Adipocyte (in vitro differentiated cells): ENCODE measurements around the gene ASB7.

ENCODE experiments used
- DNase-seq: peaks from one replicate; pipeline ENCODE4 v3.0.0-alpha.2; 2015; ENCODE audit warnings: low read depth
- H3K27me3 ChIP-seq: replicated peaks from 2 replicates; pipeline ENCODE4 v1.7.0; 2013; ENCODE audit warnings: mild to moderate bottlenecking, low read length, moderate library complexity; ENCODE audit not compliant: control insufficient read depth, insufficient read depth
- H3K36me3 ChIP-seq: 2 replicates; pipeline ENCODE4 v1.7.0; 2013; ENCODE audit warnings: low read length, mild to moderate bottlenecking, moderate library complexity; ENCODE audit not compliant: control insufficient read depth, insufficient read depth, severe bottlenecking
- H3K4me1 ChIP-seq: 2 replicates; pipeline ENCODE4 v1.7.0; 2013; ENCODE audit warnings: mild to moderate bottlenecking, low read length, moderate library complexity; ENCODE audit not compliant: control insufficient read depth, insufficient read depth
- H3K4me3 ChIP-seq: 2 replicates; pipeline ENCODE4 v1.7.0; 2013; ENCODE audit warnings: mild to moderate bottlenecking, low read length, moderate library complexity
- H3K9ac ChIP-seq: 2 replicates; pipeline ENCODE4 v1.7.0; 2013; ENCODE audit warnings: mild to moderate bottlenecking, low read length, moderate library complexity
- H3K9me3 ChIP-seq: 2 replicates; pipeline ENCODE4 v1.7.0; 2013; ENCODE audit warnings: mild to moderate bottlenecking, low read length, moderate library complexity; ENCODE audit not compliant: control insufficient read depth

The ASB7 gene, protein sequence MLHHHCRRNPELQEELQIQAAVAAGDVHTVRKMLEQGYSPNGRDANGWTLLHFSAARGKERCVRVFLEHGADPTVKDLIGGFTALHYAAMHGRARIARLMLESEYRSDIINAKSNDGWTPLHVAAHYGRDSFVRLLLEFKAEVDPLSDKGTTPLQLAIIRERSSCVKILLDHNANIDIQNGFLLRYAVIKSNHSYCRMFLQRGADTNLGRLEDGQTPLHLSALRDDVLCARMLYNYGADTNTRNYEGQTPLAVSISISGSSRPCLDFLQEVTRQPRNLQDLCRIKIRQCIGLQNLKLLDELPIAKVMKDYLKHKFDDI

DNA sequence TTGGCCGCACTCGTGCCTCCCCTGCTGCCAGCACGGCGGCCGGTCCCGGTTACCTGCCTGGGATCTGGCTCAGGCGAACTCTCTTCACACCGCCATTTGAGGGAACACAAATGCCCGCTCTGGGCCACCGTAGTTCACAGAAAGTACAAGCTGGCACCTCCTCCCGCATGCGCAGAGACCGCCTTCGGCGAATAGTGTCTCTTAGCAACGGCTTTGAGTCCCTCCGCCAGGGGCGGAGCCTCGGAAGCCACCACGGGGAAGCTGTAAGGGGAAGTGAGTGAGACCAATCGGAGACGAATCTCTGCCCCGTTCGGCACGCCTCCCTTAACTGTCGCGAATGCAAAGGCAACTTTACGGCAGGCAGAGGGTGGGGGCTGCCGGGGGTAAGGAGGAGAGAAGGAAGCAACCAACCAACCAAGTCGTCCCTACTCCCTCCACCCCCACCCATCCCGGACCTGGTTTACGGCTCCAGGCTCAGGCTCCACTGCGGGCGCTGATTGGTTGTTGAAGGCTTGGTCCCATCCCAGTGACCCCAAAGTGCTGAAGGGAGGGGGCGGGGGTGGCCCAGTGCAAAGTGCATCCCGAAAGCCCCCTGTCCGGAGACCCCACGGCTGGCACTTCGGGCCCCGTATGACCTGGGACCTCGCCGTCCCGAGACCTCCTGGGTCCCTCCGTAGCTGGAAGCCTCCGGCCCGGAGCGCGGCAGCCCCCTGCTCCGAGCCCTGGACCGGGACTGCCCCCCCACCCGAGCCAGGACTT, at the start of gene ASB7, which contains the start of gene LINS1:
TSS of gene ASB7 (plus strand) at position 526 of the 759 bp plus-strand sequence. CDS start 9,628 bp downstream, outside the sequence.
TSS of gene LINS1 (minus strand) at position 121 of the 759 bp plus-strand sequence. CDS start 21,342 bp downstream, outside the sequence.
- H3K36me3 ChIP-seq, result peaks cover 5% of the 10 kb centered on the region
- DNase-seq, result peak; percentile 100
- peaks cover 37% of the 10 kb centered on the region for H3K4me1 ChIP-seq
- H3K27me3 ChIP-seq, result no peaks in the 10 kb centered on the region
- H3K9ac ChIP-seq, result peak within 1 kb of the TSS; percentile 95
- no peaks in the 10 kb centered on the region for H3K9me3 ChIP-seq
- H3K4me3 ChIP-seq, result peak within 1 kb of the TSS; percentile 99

DNA sequence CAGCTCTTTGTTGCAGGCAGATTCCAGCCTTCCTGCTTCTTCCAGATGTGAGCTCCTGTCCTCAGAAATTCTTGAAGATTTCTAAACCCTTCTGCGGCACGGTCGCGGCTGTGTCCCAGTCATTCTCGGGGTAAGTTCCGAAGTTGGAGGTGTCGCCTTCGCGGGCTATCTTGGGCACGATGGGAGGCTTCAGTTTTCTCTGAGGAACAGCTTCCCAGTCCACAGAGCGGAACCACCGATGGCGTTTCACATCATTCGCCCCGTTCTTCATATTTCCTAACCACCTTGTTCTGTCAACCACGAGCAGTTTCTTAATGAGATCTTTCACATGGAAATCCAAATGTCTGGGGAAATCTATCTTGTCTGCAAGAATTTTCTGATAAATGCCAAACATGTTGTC, 48.9 kb upstream of the ASB7 start:
- no peak for DNase-seq
- H3K36me3 ChIP-seq, result no peaks in the 10 kb centered on the region

DNA sequence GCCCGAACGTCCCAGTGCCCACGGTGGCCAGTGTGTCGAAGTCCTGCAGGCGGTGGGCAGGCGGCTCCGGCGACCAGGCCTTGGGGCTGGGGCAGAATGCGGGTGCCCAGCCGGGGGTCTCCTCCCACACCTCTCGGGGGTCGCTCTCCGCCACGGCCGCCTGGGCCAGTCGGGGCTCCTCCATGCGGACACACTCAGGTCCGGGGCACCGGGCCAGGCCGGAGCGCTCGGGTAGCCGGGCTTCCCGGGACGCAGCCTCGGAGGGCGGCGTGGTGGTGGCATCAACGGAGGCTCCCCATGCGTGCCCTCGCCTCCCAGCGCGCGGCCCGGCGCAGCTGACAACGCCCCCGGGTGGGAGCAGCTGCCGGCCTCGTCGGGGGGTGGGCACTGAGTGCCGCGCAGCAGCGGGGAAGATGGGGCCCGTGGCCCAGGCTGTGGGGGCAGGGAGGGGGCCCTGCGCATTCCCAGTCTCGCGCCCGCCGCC, 43.6 kb upstream of the ASB7 start:
- DNase-seq, result no peak
- Histone ChIP-seq H3K36me3 (no peaks in the 10 kb centered on the region), H3K9ac (no peak overlapping the region), H3K9me3 (no peaks in the 10 kb centered on the region), H3K27me3 (no peaks in the 10 kb centered on the region), H3K4me3 (no peak overlapping the region), H3K4me1 (peaks cover 5% of the 10 kb centered on the region)

More for the DNA sequence above, 48.9 kb upstream of the ASB7 start:
- Histone ChIP-seq H3K4me3 (no peak overlapping the region), H3K27me3 (no peaks in the 10 kb centered on the region), H3K9me3 (no peaks in the 10 kb centered on the region), H3K9ac (no peak overlapping the region), H3K4me1 (no peaks in the 10 kb centered on the region)

DNA sequence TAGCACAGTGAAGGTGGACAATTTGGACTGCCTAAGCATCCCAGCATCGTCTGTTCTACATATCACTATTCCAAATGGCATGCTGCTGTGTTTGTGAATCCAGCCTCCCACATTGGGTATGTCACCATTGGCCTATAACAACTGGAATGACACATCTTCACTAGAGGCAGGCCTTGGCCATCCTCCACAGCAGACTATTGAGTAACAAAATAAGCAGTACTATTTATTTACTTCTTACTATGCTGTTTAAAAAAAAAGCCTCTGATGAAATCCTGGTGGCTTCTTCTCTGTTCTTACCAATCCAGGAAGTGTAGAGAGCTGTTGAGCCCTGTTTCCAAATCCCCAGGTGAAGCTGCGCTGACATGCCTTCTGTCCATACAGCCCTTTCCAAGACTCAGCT, 43.1 kb upstream of the ASB7 start:
- H3K27me3 ChIP-seq, result no peaks in the 10 kb centered on the region
- H3K36me3 ChIP-seq, result no peaks in the 10 kb centered on the region
- peaks cover 5% of the 10 kb centered on the region for H3K4me1 ChIP-seq
- no peak overlapping the region for H3K4me3 ChIP-seq
- DNase-seq, result peak; percentile 75
- H3K9me3 ChIP-seq, result no peaks in the 10 kb centered on the region
- no peak overlapping the region for H3K9ac ChIP-seq

DNA sequence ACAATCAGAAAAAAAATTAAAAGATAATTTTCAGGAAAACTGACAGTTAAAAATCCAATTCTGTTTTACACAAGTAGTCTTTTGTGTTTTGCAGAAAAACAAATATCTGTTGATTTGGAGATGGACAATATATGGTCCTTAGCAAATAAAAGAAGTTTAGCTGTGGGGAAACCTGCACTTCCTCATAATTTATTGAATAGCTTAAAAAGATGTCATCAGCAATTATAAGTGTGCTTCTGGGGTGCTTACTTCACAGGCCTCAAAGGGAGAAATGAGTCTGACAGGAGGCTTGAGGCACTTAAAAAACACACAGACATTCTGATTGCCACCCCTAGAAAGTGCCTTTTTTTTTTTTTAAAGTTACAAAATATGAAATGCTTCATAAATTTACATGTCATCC, 42.1 kb upstream of the ASB7 start:
- no peak for DNase-seq
- no peaks in the 10 kb centered on the region for H3K27me3 ChIP-seq
- H3K9me3 ChIP-seq, result no peaks in the 10 kb centered on the region
- peaks cover 5% of the 10 kb centered on the region for H3K4me1 ChIP-seq
- no peak overlapping the region for H3K9ac ChIP-seq
- no peak overlapping the region for H3K4me3 ChIP-seq
- H3K36me3 ChIP-seq, result no peaks in the 10 kb centered on the region

DNA sequence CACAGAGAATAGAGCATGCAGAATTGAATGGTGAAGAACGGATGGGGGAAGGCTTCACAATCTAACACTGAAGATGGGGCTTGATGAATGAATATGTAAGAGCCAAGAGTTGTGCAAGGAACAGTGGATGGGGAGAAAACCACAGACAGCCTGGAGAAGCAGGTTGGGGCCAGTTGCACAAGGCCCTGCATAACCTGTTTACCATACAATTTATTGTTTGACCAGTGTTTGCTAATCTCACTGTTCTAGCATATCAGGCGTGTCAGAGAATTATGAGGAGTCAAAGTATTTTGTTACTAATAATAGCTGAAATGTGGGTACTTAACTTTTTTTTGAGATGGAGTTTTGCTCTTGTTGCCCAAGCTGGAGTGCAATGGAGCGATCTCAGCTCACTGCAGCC, 36.8 kb upstream of the ASB7 start:
- Histone ChIP-seq H3K4me1 (peaks cover 4% of the 10 kb centered on the region), H3K27me3 (no peaks in the 10 kb centered on the region), H3K4me3 (no peak overlapping the region), H3K9ac (no peak overlapping the region), H3K36me3 (peaks cover 11% of the 10 kb centered on the region), H3K9me3 (no peaks in the 10 kb centered on the region)
- no peak for DNase-seq

DNA sequence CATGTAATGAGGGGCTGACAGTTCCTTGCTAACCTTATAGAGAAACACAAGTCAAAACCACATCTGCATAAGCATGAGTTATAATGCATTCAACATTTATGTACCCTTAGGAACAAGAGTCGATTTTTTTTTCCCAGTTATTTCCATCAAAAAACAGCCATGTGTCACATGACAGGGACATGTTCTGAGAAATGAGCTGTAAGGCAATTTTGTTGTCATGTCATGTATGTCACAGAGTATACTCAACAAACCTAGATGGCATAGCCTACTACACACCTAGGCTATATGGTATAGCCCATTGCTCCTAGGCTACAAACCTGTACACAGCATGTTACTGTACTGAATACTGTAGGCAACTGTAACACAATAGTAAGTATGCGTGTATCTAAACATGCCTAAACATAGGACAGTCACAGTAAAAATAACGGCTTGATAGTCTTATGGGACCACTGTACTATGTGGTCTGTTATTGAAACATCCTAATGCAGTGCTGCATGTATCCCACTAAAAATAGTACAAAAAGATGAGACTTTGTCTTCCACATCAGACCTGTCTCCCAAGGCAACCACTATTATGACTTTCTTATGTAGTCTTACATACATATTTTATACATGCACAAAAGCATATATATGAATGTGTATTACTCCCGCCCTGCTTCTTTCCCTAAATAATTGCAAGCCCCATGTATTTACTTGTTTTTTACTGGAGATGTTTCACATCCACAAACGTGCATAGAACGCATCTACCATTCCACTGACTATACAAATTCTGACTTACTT, 35.4 kb upstream of the ASB7 start:
- DNase-seq, result no peak
- peaks cover 17% of the 10 kb centered on the region for H3K36me3 ChIP-seq
- H3K9ac ChIP-seq, result no peak overlapping the region
- H3K9me3 ChIP-seq, result no peaks in the 10 kb centered on the region
- no peak overlapping the region for H3K4me3 ChIP-seq
- H3K4me1 ChIP-seq, result peaks cover 11% of the 10 kb centered on the region
- H3K27me3 ChIP-seq, result no peaks in the 10 kb centered on the region

DNA sequence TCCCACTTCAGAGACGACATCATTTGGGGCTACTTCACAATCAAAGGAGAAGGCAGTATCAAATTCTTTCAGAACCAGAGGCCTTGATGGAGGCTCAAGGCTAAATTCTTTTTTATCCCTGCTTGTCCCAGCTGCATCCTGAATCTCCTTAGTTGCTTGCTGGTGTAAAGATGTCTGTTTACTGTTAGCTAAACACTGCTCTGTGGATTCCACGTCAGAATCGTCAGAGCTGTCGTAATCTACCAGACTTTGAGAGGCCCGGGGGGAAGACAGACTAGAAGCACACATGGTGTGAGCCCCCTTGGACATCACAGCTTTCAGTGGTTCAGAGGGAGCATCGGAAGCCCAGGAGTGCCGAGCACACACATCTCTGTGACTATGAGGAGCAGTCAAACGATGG, 33.0 kb upstream of the ASB7 start:
- Histone ChIP-seq H3K9me3 (no peaks in the 10 kb centered on the region), H3K9ac (no peak overlapping the region), H3K27me3 (no peaks in the 10 kb centered on the region), H3K4me1 (peaks cover 11% of the 10 kb centered on the region), H3K36me3 (peaks cover 34% of the 10 kb centered on the region), H3K4me3 (no peak overlapping the region)
- DNase-seq, result peak; percentile 15

DNA sequence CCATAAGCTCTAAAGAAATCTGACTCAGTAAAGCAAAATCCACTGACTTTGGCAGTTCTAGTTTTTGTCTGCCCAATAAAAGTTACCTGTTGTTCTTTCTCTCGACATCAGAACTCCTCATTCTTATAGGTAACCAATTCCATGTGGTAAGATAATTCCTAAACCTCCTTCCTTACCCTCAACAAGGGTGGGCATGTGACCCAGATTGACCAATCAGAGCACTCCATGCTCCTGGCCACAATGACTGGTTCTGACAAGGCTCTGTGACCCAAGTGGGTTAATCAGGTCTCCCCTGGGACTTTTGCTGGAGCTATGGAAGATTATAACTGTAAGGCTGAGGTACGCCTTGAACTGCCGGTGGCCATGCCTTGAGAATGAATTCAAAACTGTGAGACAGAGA, 32.1 kb upstream of the ASB7 start:
- H3K4me3 ChIP-seq, result no peak overlapping the region
- H3K9me3 ChIP-seq, result no peaks in the 10 kb centered on the region
- no peaks in the 10 kb centered on the region for H3K27me3 ChIP-seq
- H3K9ac ChIP-seq, result no peak overlapping the region
- peaks cover 39% of the 10 kb centered on the region for H3K36me3 ChIP-seq
- DNase-seq, result peak; percentile 5
- H3K4me1 ChIP-seq, result peaks cover 11% of the 10 kb centered on the region

DNA sequence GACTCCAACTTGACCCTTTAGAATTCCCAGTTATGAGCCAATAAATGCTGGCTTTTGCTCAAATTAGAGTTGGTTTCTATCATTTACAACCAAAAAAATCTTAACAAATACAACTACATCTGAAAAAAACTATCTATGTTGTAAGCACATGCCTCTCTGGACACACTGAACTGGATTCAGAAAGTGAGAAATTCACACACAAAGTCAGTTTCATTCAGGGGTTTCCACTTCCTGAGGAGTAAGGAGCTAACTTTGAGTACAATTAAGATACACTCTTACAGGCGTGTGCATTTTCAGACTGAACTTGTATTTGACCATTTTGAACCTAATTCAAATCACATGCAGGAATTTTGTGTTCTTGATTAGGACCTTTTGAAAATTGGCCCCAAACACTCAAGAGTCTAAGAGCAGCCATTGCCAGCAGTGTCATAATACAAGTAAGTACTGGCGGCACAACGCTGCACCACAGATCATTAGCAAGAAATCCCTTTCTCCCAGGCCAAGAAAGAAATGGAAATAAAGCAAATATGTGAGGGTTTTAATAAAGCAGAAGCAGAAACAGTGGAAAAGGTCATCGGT, 31.6 kb upstream of the ASB7 start:
- H3K9me3 ChIP-seq, result no peaks in the 10 kb centered on the region
- peaks cover 39% of the 10 kb centered on the region for H3K36me3 ChIP-seq
- H3K4me1 ChIP-seq, result peaks cover 11% of the 10 kb centered on the region
- no peak overlapping the region for H3K4me3 ChIP-seq
- no peak overlapping the region for H3K9ac ChIP-seq
- DNase-seq, result no peak
- no peaks in the 10 kb centered on the region for H3K27me3 ChIP-seq
